Astrocyte of the hippocampus (primary cell): ENCODE results near the gene FADD.
A peak's percentile ranks its signal among the peaks of the same experiment; 100 is the strongest.
"Not testable (repeated sequence)": the region's sequence is repeated elsewhere in the genome, so short reads cannot be mapped to it uniquely, and the experiment has no call there.

Source experiments
- DNase-seq: peaks from one replicate; pipeline ENCODE4 v3.0.0; 2011; ENCODE audit warnings: low read depth, low spot score

The FADD gene

DNA sequence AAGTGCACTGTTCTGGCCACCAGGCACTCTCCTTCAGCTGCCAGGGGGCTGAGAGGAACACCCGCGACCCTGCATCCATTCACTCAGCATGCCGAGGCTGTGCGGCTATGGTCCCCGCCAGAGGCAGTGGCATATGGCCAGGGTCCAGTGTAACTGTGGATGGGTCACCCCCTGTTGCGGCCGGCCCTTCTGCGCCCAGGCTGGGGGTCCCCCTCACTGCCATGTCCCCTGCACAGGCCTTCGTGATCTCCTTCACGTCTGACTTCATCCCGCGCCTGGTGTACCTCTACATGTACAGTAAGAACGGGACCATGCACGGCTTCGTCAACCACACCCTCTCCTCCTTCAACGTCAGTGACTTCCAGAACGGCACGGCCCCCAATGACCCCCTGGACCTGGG is 20.8 kb upstream of the FADD start:
- no peak for DNase-seq

DNA sequence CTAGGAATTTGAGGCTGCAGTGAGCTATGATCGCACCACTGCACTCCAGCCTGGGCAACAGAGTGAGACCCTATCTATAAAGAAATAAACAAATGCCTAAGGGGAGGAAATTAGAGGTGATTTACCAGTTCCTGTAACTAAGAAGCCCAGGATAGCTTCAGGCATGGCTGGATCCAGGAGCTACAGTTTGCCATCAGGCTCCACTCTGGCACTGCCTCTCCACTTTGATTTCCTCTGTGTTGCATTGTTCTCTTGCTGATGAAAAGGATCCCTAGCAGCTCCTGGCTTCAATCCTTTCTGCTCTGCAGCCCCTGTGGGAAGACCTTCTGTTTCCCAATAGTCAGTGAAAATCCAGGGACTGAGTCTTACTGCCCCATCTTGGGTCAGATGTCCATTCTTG is 20.1 kb upstream of the FADD start:
- DNase-seq: no peak

DNA sequence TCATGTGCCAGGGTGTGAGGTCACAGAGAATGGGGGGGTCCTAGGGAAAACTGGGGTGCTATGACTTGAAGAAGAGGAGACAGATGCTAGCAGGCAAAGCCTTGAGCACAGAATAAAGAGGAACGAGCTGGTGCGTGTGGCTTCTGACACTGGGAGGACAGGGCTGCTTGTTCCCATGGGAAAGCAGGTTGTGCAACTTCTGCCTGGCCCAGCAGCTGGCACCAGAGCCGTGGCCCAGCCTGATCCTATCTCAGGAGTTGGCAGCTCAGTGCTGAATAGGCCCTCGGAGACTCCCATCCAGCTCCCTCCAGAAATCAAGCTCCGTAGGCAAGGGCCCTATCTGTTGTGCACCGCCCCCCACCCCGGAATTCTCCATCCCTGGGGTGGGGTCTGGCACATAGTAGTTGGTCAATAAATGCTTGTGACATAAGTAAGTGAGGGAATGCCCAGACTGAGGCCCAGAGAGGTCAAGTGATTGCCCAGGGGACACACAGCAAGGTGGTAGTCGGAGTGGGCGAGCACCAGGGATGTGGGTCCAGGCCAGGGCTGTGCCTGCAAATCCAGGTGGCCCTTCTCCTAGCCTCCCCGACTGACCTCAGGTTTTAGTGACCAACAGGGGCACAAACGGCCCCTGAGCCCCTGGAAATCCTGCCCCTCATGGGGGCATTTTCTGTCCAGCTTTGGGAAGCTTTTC is 19.5 kb upstream of the FADD start:
- no peak for DNase-seq

DNA sequence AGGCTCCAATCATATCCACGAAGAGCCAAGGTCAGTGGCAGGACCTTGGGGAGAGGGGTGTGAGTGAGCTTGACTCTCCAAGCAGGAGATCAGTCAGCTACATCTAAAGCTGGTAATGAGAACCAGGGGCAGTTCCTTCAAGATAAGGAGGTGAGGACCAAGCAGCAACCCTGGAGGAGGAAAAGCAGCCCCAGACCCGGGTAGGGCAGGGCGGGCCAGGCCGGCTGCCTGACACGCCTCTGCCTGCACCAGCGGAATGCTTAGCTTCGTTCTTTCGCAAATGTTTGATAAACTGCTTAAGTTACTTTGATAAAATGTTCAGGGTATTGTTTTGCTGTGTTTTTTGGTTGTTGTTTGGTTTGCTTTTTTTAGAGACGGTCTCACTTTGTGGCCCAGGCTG is 18.7 kb upstream of the FADD start:
- no peak for DNase-seq

DNA sequence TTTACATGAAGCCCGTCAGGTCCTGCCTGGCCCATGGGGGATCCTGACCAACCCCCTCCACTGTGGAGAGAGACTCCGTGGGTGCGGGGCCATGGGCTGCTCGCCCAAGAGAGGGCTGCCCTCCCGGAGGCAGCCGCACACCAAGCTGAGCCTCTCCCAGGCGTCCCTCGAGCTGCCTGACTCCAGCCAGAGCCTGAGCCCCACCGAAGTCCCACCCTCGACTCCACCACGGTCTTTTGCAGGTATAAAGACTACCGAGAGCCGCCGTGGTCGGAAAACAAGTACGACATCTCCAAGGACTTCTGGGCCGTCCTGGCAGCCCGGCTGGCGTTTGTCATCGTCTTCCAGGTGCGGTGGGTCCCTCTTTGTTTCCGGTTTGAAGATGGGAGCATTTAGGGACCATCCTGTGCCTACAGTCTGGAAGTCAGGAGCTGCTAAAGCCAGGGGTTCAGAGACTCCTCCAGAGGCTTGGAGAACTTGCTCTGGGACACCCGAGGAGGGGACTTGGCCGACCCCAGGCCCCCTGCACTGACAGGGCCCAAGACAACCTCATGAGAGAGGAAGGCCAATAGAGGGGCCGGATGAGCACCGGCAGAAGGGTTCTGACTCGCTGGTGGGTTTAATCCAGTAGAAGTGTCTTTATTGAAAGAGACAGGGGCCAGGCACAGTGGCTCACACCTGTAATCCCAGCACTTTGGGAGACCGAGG is 17.6 kb upstream of the FADD start:
- no peak for DNase-seq

DNA sequence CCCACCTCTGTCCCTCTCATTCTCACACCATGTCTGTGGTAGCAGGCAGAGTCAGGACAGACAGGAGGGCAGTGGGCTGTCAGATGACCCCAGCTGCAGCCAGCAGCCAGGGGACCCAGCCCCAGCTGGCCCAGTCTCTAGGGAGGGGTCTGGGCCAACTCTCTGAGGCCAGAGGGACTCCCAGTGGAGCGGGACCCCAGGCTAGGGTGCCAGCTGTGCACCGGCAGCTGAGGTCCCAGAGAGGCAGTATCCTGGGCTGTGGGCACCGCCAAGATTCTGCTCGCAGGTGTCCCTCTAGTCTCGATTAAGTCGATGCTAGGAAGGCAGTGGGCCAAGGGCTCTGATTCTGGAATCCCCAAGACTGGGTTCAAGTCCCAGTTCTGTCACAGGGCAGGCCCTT is 16.7 kb upstream of the FADD start:
- no peak for DNase-seq

- DNase-seq: no peak
These were observed 16.2 kb upstream of the FADD start for GRCh38 chr11:70186936-70187335.

DNA sequence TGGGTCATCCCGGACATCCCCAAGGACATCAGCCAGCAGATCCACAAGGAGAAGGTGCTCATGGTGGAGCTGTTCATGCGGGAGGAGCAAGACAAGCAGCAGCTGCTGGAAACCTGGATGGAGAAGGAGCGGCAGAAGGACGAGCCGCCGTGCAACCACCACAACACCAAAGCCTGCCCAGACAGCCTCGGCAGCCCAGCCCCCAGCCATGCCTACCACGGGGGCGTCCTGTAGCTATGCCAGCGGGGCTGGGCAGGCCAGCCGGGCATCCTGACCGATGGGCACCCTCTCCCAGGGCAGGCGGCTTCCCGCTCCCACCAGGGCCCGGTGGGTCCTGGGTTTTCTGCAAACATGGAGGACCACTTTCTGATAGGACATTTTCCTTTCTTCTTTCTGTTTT is 15.3 kb upstream of the FADD start:
- no peak for DNase-seq

GRCh38 chr11:70189622-70190021 is 13.5 kb upstream of the FADD start:
- no peak for DNase-seq

DNA sequence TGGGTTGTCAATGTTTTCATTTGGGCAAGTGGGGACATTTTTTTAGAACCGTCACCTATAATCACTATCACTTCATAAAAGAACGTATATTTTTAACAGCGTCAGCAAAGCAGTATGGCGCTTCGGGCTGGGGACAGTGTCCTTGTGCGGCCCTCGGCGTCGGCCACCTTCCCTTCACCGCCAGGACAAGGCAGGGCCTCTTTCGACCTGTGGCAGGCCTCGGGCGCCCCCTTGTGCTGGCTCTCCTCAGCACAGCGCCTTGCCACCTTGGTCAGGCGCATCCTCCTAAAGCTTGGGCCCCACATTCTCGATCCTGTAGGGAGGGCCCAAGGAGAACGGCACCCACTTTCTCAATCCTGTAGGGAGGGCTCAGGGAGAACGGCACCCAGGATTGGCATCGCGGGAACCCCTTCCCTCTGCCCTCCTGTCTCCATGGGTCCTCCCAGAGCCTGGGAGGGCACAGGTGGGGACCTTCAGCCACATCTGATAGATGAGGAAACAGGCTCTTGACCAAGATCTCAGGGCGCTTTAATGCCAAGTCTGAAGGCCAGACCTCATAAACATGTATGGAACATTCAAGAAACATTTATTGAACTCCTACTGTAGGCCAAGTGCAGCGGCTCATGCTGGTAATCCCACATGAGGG is 11.5 kb upstream of the FADD start:
- DNase-seq: peak; percentile 86

DNA sequence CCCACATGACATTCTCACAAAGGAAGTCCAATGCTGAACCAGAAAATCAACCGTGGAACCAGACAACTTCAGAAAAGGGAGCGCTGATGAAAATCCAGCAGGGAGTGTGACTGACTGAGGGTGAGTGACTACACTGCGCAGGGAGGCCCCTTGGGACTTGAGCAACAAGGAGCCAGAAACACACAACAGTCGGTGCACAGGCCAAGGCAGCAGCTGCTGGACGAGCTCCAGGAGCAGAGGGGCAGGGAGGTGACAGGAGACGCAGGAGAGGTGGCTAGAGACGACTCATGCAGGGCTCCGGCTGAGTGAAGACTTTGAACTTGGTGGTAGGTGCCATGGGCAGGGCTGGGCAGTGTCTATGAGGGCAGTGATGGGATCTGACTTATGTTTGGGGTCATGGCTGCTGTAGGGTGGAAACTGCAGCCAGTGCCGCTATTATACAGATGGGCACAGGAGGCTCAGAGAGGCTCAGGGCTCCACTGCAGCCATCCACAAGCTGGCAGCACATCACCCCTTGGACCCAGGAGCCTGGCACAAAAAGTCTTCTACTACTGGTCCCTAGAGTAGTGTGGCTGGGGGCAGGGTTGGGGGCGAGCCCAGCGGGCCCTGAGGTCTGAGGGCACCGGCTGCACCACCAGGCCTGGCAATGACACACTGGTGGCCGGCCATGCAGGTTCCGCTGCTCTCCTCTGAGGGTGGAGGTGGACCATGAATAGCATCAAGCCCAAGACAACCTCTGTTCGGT is 10.3 kb upstream of the FADD start:
- no peak for DNase-seq

DNA sequence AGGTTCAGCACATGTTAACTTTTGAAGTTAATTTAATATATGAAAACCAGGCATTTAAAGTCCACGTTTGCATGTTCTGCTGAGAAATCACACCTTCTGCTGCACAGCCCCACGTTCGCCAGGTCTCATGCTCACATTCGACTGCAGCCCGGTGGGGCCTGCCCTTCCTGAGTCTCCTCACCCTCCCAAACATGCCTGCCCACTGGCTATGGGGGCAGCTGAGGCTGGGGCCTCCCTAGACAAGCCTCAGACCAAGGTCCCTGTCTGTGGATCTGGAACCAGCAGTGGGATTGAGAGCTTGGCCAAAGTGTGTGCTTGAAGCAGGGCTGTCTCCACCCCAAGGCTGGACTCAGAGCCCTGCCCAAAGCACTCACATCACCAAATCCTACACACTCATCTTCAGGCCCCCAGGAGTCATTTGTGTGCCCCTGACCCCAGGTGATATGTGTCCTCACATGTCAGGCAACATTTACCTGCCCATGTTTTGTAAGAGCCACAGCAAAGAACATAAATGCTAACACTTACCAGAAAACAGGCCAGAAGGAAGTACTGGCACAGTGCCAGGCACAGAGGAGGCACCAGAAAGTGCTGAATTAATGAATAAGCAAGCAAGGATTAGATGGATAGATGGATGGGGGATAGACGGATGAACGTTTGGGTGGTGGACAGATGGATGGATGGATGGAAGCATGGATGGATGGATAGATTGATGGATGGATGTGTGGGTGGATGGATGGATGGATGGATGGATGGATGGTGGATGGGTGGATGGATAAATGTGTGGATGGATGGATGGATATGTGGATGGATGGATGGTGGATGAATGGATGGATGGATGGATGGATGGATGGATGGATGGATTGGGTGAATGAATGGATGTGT is 9.4 kb upstream of the FADD start:
- DNase-seq: no peak

DNA sequence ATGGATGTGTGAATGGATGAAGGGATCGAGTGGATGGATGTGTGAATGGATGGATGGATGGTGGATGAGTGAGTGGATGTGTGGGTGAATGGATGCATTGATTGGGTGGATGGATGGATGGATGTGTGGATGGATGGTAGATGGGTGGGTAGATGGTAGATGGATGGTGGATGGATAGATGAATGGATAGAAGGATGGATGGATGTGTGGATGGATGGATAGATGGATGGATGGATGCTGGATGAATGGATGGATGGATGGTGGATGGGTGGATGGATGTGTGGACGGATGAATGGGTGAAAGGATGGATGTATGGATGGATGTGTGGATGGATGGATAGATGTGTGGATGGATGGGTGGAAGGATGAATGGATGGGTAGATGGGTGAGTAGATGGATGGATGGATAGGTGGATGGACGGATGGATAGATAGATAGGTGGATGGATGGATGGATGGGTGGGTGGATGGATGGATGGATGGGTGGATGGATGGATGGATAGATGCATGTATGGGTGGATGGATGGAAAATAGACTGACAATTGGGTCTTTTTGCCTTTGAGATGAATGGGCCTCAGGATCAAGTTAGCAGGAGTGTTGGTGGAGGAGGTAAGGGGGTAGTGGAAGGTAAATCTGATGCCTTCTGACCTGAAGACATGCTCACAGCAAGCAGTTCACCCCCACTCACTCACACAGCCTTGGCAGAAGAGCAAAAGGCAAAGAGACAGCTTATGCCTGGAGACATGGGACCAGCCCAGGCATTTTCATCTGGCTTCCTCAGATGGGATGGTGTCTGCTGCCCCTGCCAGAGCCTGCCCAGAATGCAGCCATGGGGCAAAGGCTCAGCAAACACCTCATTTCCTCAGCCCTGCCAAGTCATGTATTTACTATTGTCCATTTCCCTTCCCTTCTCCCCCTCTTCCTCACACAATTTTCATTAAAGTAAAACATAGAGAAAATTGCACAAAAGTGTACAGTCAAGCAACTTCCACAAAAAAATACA is 8.0 kb upstream of the FADD start:
- DNase-seq: no peak

DNA sequence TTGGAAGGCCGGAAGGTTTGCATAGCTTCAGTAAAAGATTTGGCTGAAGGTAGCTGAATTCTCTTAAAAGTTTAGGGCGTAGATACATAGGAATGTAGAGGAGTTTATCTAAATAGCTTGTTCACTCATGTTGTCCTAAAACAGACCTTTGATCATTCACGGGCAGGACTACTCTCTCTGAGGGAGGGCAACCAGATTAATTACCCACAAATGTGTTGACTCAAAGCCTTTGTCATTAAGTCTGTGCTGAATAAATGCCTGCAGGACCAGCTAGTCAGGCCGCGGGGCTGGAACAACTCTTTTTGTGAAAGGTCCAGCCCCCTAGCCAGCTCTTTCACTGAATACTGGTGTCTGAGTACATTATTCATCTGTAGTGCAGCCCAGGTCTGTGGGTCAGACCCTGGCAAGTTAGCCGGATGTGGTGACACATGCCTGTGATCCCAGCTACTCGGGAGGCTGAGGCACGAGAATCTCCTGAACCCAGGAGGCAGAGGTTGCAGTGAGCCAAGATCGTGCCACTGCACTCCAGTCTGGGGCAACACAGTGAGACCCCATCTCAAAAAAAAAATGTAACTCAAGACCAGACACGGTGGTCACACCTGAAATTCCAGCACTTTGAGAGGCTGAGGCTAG is 2.8 kb upstream of the FADD start:
- no peak for DNase-seq

DNA sequence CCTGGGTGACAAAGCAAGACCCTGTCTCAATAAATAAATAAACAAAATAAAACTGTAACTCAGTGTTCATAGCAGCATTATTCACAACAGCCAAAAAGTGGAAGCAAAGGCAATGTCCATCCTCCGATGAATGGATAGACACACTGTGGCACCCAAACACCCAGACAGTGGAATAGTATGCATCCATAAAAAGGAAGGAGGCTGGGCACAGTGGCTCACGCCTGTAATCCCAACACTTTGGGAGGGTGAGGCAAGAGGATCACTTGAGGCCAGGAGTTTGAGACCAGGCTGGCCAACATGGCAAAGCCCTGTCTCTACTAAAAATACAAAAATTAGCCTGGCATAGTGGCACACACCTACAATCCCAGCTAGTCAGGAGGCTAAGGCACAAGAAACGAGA is 2.0 kb upstream of the FADD start:
- not testable (repeated sequence) for DNase-seq

GRCh38 chr11:70201882-70202861 is 924 bp upstream of the FADD start:
- DNase-seq: no peak

- peak; percentile 90 for DNase-seq
These were observed 812 bp downstream of the FADD start for GRCh38 chr11:70203751-70204465.

GRCh38 chr11:70204466-70204799 is 1.3 kb downstream of the FADD start:
- DNase-seq: no peak
